Endothelial cell of umbilical vein (primary cell): ENCODE data around the gene RNF4.

Experiments
- CTCF ChIP-seq, 2 donors: IDR thresholded peaks; 1 replicate in 1 of 2; 2 replicates in 1 of 2; pipeline ENCODE4 v1.5.1; 2011; ENCODE audit warnings: low read length in 2 of 2, mild to moderate bottlenecking in 2 of 2, moderate library complexity in 2 of 2, control low read depth in 1 of 2, inconsistent platforms in 1 of 2, low read depth in 1 of 2; ENCODE audit not compliant: insufficient read depth in 1 of 2; ENCODE audit errors: extremely low read depth in 1 of 2
- EZH2 ChIP-seq: IDR thresholded peaks from 2 replicates; pipeline ENCODE4 v1.6.1; 2012; ENCODE audit warnings: borderline replicate concordance, low read depth, mild to moderate bottlenecking, moderate library complexity, low read length, inconsistent platforms; ENCODE audit not compliant: severe bottlenecking
- GATA2 ChIP-seq: IDR thresholded peaks from 2 replicates; pipeline ENCODE4 v1.7.0; 2011; ENCODE audit warnings: low read depth, mild to moderate bottlenecking, moderate library complexity, mixed read lengths, low read length; ENCODE audit not compliant: insufficient read length, insufficient read depth

DNA sequence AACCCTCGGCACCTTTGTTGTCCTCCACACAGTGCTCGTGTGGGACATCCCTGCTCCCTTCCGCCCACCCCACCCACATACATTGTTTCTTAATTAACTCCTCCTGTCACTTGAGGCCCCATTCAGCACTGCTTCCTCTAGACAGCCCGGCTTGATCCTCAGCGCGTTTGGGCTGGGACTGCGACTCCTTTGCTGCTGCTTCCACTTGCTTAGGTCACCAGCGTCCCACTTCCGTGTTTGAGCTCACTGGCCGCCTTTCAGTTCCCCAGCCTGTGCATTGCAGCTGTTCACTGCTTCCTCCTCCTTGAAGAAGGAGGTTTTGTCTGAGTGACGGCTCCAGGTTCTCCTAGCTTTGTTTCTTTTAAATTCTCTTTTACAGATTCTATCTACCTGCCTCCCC is 16.1 kb downstream of the RNF4 start:
- TF ChIP-seq GATA2: no peak
- no peak for TF ChIP-seq CTCF (IDR thresholded peaks at IDR 0.05; ENCODE audit: extremely low read depth in 1 of 2, insufficient read depth in 1 of 2, low read depth in 1 of 2, low read length in 2 of 2)
- TF ChIP-seq EZH2: no peak
